Activated T-helper 1 cell treated with anti-CD3 and anti-CD28 coated beads, Interleukin-2, amount 50 U/mL, for 16 hours (primary cell): ENCODE results near the gene FAHD1.
A peak's percentile ranks its signal among the peaks of the same experiment; 100 is the strongest.
"Not testable (repeated sequence)": the region's sequence is repeated elsewhere in the genome, so short reads cannot be mapped to it uniquely, and the experiment has no call there.

ENCODE experiments used
- DNase-seq, 2 donors: peaks; one replicate each; pipeline ENCODE4 v3.0.0-alpha.2; 2020; ENCODE audit warnings: low read depth in 1 of 2, low spot score in 1 of 2

Gene FAHD1

GRCh38 chr16:1839554-1839953, 12.5 kb downstream of the FAHD1 start:
- DNase-seq: no peak

GRCh38 chr16:1845985-1846384, 19.0 kb downstream of the FAHD1 start:
- no peak for DNase-seq

GRCh38 chr16:1846416-1846815, 19.4 kb downstream of the FAHD1 start:
- no peak for DNase-seq

- DNase-seq: no peak
Observed at GRCh38 chr16:1850981-1851380, 24.0 kb downstream of the FAHD1 start.

- DNase-seq: no peak
Observed at GRCh38 chr16:1851793-1852192, 24.8 kb downstream of the FAHD1 start.

GRCh38 chr16:1857433-1858097, 30.6 kb downstream of the FAHD1 start:
- DNase-seq: no peak

- DNase-seq: no peak
Observed at GRCh38 chr16:1858189-1858865, 31.3 kb downstream of the FAHD1 start.

GRCh38 chr16:1859650-1860049, 32.6 kb downstream of the FAHD1 start:
- DNase-seq: no peak

GRCh38 chr16:1861730-1862129, 34.7 kb downstream of the FAHD1 start:
- no peak for DNase-seq

GRCh38 chr16:1862394-1862793, 35.4 kb downstream of the FAHD1 start:
- DNase-seq: no peak

GRCh38 chr16:1863681-1864460, 36.9 kb downstream of the FAHD1 start:
- DNase-seq: no peak

GRCh38 chr16:1865902-1866690, 39.1 kb downstream of the FAHD1 start:
- DNase-seq: no peak

GRCh38 chr16:1870365-1871082, 43.5 kb downstream of the FAHD1 start:
- DNase-seq: no peak

GRCh38 chr16:1871974-1872635, 45.1 kb downstream of the FAHD1 start, which contains the start of gene MEIOB:
Gene MEIOB (minus strand): TSS chr16:1872164. CDS start chr16:1868175, 3,989 bp downstream.
- peak in 1 of 2 donors; percentile 11 for DNase-seq

GRCh38 chr16:1874854-1875253, 47.8 kb downstream of the FAHD1 start:
- DNase-seq: no peak

GRCh38 chr16:1876066-1876465, 49.1 kb downstream of the FAHD1 start:
- DNase-seq: not testable (repeated sequence)

- no peak for DNase-seq
Observed at GRCh38 chr16:1876468-1876867, 49.5 kb downstream of the FAHD1 start.

GRCh38 chr16:1877089-1877488, 50.1 kb downstream of the FAHD1 start:
- DNase-seq: no peak

- no peak for DNase-seq
Observed at GRCh38 chr16:1877804-1878203, 50.8 kb downstream of the FAHD1 start.

- DNase-seq: no peak
Observed at GRCh38 chr16:1878256-1878655, 51.2 kb downstream of the FAHD1 start.
